Neuronal stem cell (in vitro differentiated cells): Measurements from ENCODE around the gene PCDHB9.
"Not testable (repeated sequence)": the region's sequence is repeated elsewhere in the genome, so short reads cannot be mapped to it uniquely, and the experiment has no call there.

Experiments
- DNase-seq: peaks from one replicate; pipeline ENCODE4 v3.0.0-alpha.2; 2013; ENCODE audit warnings: low spot score
- H2AFZ ChIP-seq: one replicate; pipeline ENCODE4 v1.6.1; 2013; ENCODE audit warnings: mild to moderate bottlenecking, low read length, inconsistent platforms
- H2AK5ac ChIP-seq: 2 replicates; pipeline ENCODE4 v1.6.1; 2013; ENCODE audit warnings: low read depth, mild to moderate bottlenecking, inconsistent platforms, low read length, moderate library complexity, mixed read lengths
- H2BK120ac ChIP-seq: 2 replicates; pipeline ENCODE4 v1.6.1; 2013; ENCODE audit warnings: low read depth, mild to moderate bottlenecking, inconsistent platforms, low read length, moderate library complexity, mixed read lengths
- H2BK12ac ChIP-seq: one replicate; pipeline ENCODE4 v1.6.1; 2013; ENCODE audit warnings: low read length, inconsistent platforms
- H2BK15ac ChIP-seq: 2 replicates; pipeline ENCODE4 v1.6.1; 2013; ENCODE audit warnings: mild to moderate bottlenecking, low read length, inconsistent platforms, mixed read lengths
- H2BK5ac ChIP-seq: one replicate; pipeline ENCODE4 v1.6.1; 2013; ENCODE audit warnings: inconsistent platforms, mild to moderate bottlenecking, low read length, moderate library complexity
- H3K14ac ChIP-seq: one replicate; pipeline ENCODE4 v1.6.1; 2013; ENCODE audit warnings: low read length, inconsistent platforms
- H3K18ac ChIP-seq: 2 replicates; pipeline ENCODE4 v1.6.1; 2013; ENCODE audit warnings: low read length, inconsistent platforms
- H3K23ac ChIP-seq: 2 replicates; pipeline ENCODE4 v1.6.1; 2013; ENCODE audit warnings: low read depth, mild to moderate bottlenecking, mixed read lengths, low read length, inconsistent platforms; ENCODE audit not compliant: poor library complexity
- H3K27ac ChIP-seq: replicated peaks from 3 replicates; pipeline ENCODE4 v1.5.1; 2013; ENCODE audit warnings: low read length, inconsistent platforms
- H3K27me3 ChIP-seq, 3 experiments: 2 replicates each; pipeline ENCODE4 v1.6.1; 2013; ENCODE audit warnings: low read length in 3 of 3, mild to moderate bottlenecking in 2 of 3, inconsistent platforms in 1 of 3, low read depth in 1 of 3, mixed read lengths in 1 of 3, moderate library complexity in 1 of 3; ENCODE audit not compliant: control insufficient read depth in 3 of 3, insufficient read depth in 3 of 3
- H3K36me3 ChIP-seq, 2 donors: replicated peaks in 1 of 2; 2 replicates each; pipeline ENCODE4 v1.6.1; 2013; ENCODE audit warnings: low read length in 2 of 2; ENCODE audit not compliant: control insufficient read depth in 2 of 2, insufficient read depth in 2 of 2
- H3K4ac ChIP-seq: 2 replicates; pipeline ENCODE4 v1.6.1; 2013; ENCODE audit warnings: inconsistent platforms, mild to moderate bottlenecking, low read length, moderate library complexity
- H3K4me1 ChIP-seq, 2 donors: 1 replicate in 1 of 2; 2 replicates in 1 of 2; pipeline ENCODE4 v1.6.1; 2013; ENCODE audit warnings: low read length in 2 of 2, low read depth in 1 of 2; ENCODE audit not compliant: control insufficient read depth in 2 of 2, insufficient read depth in 1 of 2
- H3K4me2 ChIP-seq: one replicate; pipeline ENCODE4 v1.6.1; 2013; ENCODE audit warnings: mild to moderate bottlenecking, low read length, inconsistent platforms; ENCODE audit not compliant: insufficient read depth, poor library complexity, severe bottlenecking
- H3K4me3 ChIP-seq, 2 donors: 2 replicates each; pipeline ENCODE4 v1.5.1; 2013; ENCODE audit warnings: low read length in 2 of 2, mild to moderate bottlenecking in 2 of 2, inconsistent platforms in 1 of 2, moderate library complexity in 1 of 2
- H3K79me1 ChIP-seq: one replicate; pipeline ENCODE4 v1.6.1; 2013; ENCODE audit warnings: low read depth, mild to moderate bottlenecking, inconsistent platforms, low read length, moderate library complexity
- H3K9ac ChIP-seq: one replicate; pipeline ENCODE4 v1.6.1; 2013; ENCODE audit warnings: mild to moderate bottlenecking, low read depth, low read length, inconsistent platforms; ENCODE audit not compliant: poor library complexity
- H3K9me3 ChIP-seq, 2 donors: replicated peaks in 1 of 2; 2 replicates each; pipeline versions ENCODE3 to v1.6.1; 2013; ENCODE audit warnings: low read length in 2 of 2, mild to moderate bottlenecking in 2 of 2, inconsistent platforms in 1 of 2, low read depth in 1 of 2, mixed read lengths in 1 of 2, moderate library complexity in 1 of 2; ENCODE audit not compliant: control insufficient read depth in 2 of 2, insufficient read depth in 1 of 2
- H4K8ac ChIP-seq: one replicate; pipeline ENCODE4 v1.6.1; 2013; ENCODE audit warnings: low read depth, mild to moderate bottlenecking, inconsistent platforms, low read length, moderate library complexity
- H4K91ac ChIP-seq: one replicate; pipeline ENCODE4 v1.6.1; 2013; ENCODE audit warnings: low read length, low read depth, mild to moderate bottlenecking, inconsistent platforms; ENCODE audit not compliant: poor library complexity
- WGBS, 2 donors: extraction: QIAGEN DNeasy Blood & Tissue Kit; methylation state at CpG; one replicate each; pipeline ENCODE4 v1.1.7; 2013; ENCODE audit warnings: missing lambda C conversion rate in 2 of 2, mixed read lengths in 1 of 2; ENCODE audit not compliant: insufficient read length in 2 of 2, insufficient replicate concordance in 1 of 2; ENCODE audit errors: extremely low coverage in 2 of 2; 5-methylcytosine and 5-hydroxymethylcytosine counted together

The PCDHB9 gene

DNA sequence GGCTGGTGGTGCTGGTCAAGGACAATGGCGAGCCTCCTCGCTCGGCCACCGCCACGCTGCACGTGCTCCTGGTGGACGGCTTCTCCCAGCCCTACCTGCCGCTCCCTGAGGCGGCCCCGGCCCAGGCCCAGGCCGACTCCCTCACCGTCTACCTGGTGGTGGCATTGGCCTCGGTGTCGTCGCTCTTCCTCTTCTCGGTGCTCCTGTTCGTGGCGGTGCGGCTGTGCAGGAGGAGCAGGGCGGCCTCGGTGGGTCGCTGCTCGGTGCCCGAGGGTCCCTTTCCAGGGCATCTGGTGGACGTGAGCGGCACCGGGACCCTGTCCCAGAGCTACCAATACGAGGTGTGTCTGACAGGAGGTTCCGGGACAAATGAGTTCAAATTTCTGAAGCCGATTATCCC is 38.5 kb downstream of the PCDHB9 start:
- H3K4me3 ChIP-seq, H3K79me1 ChIP-seq, H3K27me3 ChIP-seq, H4K8ac ChIP-seq, H3K4me2 ChIP-seq, H3K18ac ChIP-seq, H4K91ac ChIP-seq, H2BK12ac ChIP-seq, H2AK5ac ChIP-seq, H2BK15ac ChIP-seq, H3K4me1 ChIP-seq, H3K4ac ChIP-seq, H3K23ac ChIP-seq, DNase-seq, H2AFZ ChIP-seq, H2BK5ac ChIP-seq, H3K14ac ChIP-seq, H3K9ac ChIP-seq, H3K36me3 ChIP-seq, H2BK120ac ChIP-seq, H3K27ac ChIP-seq: not testable (repeated sequence)
- H3K9me3 ChIP-seq, result peaks cover 7 to 21% of the 10 kb centered on the region in 2 donors
- no CpG with 5 or more reads among the region's 30 CpGs for WGBS, 2 donors

DNA sequence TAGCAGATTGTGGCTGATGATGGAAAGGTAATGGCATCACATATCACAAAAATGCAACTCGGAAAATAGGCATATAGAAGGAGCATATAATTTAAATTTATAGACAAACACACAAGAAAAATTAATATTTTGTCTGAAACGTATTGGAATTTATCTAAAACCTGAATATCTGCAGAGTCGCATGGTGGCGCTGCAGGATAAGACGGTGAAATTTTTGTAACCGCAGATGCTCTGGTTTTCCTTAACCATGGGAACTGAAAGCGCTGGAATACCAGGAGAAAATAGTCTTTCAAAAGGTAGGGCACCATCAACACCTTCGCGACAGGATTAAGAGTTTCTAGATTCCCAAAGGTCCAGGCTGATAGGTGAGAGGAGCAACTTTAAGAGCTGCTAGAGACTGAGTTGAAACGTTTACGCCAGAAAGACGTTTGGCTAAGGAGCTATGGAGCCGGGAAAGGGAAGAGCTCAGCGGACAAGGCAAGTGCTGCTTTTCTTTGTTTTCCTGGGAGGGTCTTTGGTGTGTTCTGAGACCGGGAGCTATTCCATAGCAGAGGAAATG is 47.2 kb downstream of the PCDHB9 start:
- Histone ChIP-seq H4K8ac (no peak overlapping the region), H3K36me3 (no peaks in the 10 kb centered on the region), H4K91ac (no peak overlapping the region), H3K23ac (no peak overlapping the region), H3K4me1 (no peaks in the 10 kb centered on the region), H3K4ac (no peak overlapping the region), H2BK15ac (no peak overlapping the region), H2BK5ac (no peak overlapping the region), H2AFZ (no peak overlapping the region), H3K9me3 (peaks cover 7 to 29% of the 10 kb centered on the region in 2 donors), H3K27me3 (no peaks in the 10 kb centered on the region), H2BK120ac (no peak overlapping the region), H3K18ac (no peak overlapping the region), H2BK12ac (no peak overlapping the region), H3K14ac (no peak overlapping the region), H3K9ac (no peak overlapping the region), H3K4me2 (no peak overlapping the region), H3K79me1 (peaks cover 3% of the 10 kb centered on the region), H3K4me3 (no peak overlapping the region), H2AK5ac (no peak overlapping the region), H3K27ac (no peak overlapping the region)
- WGBS, 2 donors, result no CpG with 5 or more reads among the region's 15 CpGs
- DNase-seq, result no peak

DNA sequence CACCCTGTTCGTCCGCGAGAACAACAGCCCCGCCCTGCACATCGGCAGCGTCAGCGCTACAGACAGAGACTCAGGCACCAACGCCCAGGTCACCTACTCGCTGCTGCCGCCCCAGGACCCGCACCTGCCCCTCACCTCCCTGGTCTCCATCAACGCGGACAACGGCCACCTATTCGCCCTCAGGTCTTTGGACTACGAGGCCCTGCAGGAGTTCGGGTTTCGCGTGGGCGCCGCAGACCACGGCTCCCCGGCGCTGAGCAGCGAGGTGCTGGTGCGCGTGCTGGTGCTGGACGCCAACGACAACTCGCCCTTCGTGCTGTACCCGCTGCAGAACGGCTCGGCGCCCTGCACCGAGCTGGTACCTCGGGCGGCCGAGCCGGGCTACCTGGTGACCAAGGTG is 49.0 kb downstream of the PCDHB9 start:
- H3K9ac ChIP-seq, result peak overlapping the region; percentile 44
- H2BK120ac ChIP-seq, H3K4me2 ChIP-seq, H3K27ac ChIP-seq, H3K4ac ChIP-seq, H4K91ac ChIP-seq, H2AK5ac ChIP-seq, H3K4me3 ChIP-seq, H2AFZ ChIP-seq, H2BK5ac ChIP-seq, H2BK12ac ChIP-seq, H3K36me3 ChIP-seq, H4K8ac ChIP-seq, H3K4me1 ChIP-seq, H3K79me1 ChIP-seq, H3K27me3 ChIP-seq, H3K23ac ChIP-seq, H2BK15ac ChIP-seq, H3K14ac ChIP-seq, DNase-seq: not testable (repeated sequence)
- H3K9me3 ChIP-seq, result peaks cover 11 to 29% of the 10 kb centered on the region in 2 donors
- no CpG with 5 or more reads among the region's 40 CpGs for WGBS, 2 donors
- peak overlapping the region; percentile 28 for H3K18ac ChIP-seq

DNA sequence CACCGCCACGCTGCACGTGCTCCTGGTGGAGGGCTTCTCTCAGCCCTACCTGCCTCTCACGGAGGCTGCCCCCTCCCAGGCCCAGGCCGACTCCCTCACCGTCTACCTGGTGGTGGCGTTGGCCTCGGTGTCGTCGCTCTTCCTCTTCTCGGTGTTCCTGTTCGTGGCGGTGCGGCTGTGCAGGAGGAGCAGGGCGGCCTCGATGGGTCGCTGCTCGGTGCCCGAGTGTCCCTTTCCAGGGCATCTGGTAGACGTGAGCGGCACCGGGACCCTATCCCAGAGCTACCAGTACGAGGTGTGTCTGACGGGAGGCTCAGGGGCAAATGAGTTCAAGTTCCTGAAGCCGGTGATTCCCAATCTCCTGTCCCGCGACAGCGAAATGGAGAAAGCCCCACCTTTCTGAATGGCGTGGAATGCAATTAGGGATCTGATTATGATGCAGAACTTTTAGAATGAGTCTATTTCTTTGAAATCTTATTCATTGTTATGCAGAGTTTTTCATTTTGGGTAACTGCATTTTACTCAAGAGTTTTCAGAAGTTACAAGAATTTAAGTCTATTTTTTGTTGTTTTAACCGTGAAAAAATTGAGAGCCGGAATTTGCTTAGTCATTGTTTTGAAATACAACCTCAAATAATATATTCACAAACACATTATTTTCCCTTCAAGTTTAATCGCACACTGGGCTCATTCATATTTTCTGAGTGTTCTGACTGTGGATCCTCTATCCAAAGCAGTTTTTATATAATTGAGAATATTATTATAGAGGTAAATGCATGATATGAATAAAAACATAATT is 49.8 kb downstream of the PCDHB9 start:
- no CpG with 5 or more reads among the region's 32 CpGs for WGBS, 2 donors
- Histone ChIP-seq H3K9me3 (peaks cover 16 to 31% of the 10 kb centered on the region in 2 donors), H2AK5ac (no peak overlapping the region)

More for the DNA sequence above, 49.8 kb downstream of the PCDHB9 start:
- no peak overlapping the region for H2BK5ac ChIP-seq
- H2BK120ac ChIP-seq, result no peak overlapping the region
- no peak overlapping the region for H2AFZ ChIP-seq
- H3K79me1 ChIP-seq, result peaks cover 3% of the 10 kb centered on the region
- no peak overlapping the region for H3K18ac ChIP-seq
- H3K4me1 ChIP-seq, result no peaks in the 10 kb centered on the region
- no peak overlapping the region for H3K27ac ChIP-seq
- H4K91ac ChIP-seq, result no peak overlapping the region
- no peak overlapping the region for H3K9ac ChIP-seq
- H3K14ac ChIP-seq, result no peak overlapping the region
- no peak for DNase-seq
- H3K36me3 ChIP-seq, result no peaks in the 10 kb centered on the region
- no peak overlapping the region for H2BK12ac ChIP-seq
- H3K4me2 ChIP-seq, result no peak overlapping the region
- no peak overlapping the region for H4K8ac ChIP-seq
- no peaks in the 10 kb centered on the region for H3K27me3 ChIP-seq
- no peak overlapping the region for H3K4me3 ChIP-seq
- no peak overlapping the region for H2BK15ac ChIP-seq
- H3K4ac ChIP-seq, result no peak overlapping the region
- no peak overlapping the region for H3K23ac ChIP-seq
